22Rv1 (cell line): Measurements from ENCODE around the gene LCA5L.

ENCODE experiments used
- H3K27ac ChIP-seq: fragments of 450-650 bp; 2 replicates; pipeline ENCODE4 v1.5.1; 2017
- ZFX ChIP-seq: fragments of 450-650 bp; IDR thresholded peaks from 2 replicates; pipeline ENCODE4 v1.6.1; 2017; ENCODE audit warnings: antibody characterized with exemption, borderline replicate concordance
- TF ChIP-seq, protein P1 (sequence below): fragments of 450-650 bp; IDR thresholded peaks from 2 replicates; pipeline ENCODE4 v1.5.1; 2017; ENCODE audit warnings: mild to moderate bottlenecking

LCA5L gene

DNA sequence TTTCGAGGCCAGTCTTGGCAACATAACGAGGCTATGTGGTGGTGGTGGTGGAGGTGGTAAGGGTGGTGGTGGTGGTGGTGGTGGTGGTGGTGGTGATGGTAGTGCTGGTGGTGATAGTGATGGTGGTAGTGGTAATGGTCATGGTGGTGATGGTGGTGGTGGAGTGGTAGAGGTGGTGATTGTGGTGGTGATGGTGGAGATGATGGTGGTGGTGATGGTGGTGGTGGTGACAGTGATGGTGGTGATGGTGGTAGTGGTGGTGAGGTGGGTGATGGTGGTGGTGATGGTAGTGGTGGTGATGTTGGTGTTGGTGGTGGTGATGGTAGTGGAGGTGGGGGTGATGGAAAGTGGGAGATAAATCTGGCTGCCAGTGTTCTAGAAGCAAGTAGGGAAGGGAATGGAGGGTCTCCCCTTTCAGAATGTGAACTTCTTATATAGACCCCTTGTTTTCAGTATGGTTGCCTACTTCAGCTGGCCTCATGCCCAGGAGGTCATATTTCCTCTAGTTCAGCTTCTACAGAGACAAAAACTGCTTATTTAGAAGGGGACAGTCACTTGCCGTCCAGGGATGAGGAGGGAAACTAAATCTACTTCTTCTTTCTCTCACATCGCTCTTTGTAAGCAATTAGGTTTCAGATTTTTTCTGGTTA is 33.7 kb upstream of the LCA5L start:
- H3K27ac ChIP-seq, result no peak overlapping the region
- TF ChIP-seq, protein P1, sequence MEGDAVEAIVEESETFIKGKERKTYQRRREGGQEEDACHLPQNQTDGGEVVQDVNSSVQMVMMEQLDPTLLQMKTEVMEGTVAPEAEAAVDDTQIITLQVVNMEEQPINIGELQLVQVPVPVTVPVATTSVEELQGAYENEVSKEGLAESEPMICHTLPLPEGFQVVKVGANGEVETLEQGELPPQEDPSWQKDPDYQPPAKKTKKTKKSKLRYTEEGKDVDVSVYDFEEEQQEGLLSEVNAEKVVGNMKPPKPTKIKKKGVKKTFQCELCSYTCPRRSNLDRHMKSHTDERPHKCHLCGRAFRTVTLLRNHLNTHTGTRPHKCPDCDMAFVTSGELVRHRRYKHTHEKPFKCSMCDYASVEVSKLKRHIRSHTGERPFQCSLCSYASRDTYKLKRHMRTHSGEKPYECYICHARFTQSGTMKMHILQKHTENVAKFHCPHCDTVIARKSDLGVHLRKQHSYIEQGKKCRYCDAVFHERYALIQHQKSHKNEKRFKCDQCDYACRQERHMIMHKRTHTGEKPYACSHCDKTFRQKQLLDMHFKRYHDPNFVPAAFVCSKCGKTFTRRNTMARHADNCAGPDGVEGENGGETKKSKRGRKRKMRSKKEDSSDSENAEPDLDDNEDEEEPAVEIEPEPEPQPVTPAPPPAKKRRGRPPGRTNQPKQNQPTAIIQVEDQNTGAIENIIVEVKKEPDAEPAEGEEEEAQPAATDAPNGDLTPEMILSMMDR, result no peak
- no peak for TF ChIP-seq ZFX

GRCh38 chr21:39474611-39475010 is 29.0 kb upstream of the LCA5L start:
- no peak for TF ChIP-seq ZFX
- TF ChIP-seq, protein P1, result no peak
- no peak overlapping the region for H3K27ac ChIP-seq

- TF ChIP-seq, protein P1, result no peak
- no peak for TF ChIP-seq ZFX
- no peak overlapping the region for H3K27ac ChIP-seq
Measured at GRCh38 chr21:39472786-39473185, 27.2 kb upstream of the LCA5L start.

GRCh38 chr21:39471598-39471997 is 26.0 kb upstream of the LCA5L start:
- TF ChIP-seq, protein P1, result no peak
- no peak for TF ChIP-seq ZFX
- H3K27ac ChIP-seq, result no peak overlapping the region

DNA sequence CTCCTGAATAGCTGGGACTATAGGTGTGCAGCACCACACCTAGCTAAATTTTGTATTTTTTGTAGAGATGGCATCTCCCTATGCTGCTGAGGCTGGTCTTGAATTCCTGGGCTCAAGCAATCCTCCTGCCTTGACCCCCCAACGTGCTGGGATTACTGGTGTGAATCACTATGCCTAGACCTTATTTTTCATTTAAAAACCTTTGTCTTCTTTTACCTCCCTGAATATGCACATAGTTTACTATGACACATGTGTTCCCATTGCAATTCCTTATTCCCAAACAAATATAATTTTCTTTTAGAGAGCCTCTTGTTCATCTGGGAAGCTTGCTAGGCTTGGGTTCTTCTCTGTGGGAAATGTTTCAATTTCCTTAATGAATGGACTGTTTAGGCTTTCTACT is 23.0 kb upstream of the LCA5L start:
- H3K27ac ChIP-seq, result no peak overlapping the region
- TF ChIP-seq, protein P1, result no peak
- TF ChIP-seq ZFX, result no peak

- no peak for TF ChIP-seq ZFX
- TF ChIP-seq, protein P1, result no peak
- H3K27ac ChIP-seq, result no peak overlapping the region
Measured at GRCh38 chr21:39467746-39468145, 22.2 kb upstream of the LCA5L start.

DNA sequence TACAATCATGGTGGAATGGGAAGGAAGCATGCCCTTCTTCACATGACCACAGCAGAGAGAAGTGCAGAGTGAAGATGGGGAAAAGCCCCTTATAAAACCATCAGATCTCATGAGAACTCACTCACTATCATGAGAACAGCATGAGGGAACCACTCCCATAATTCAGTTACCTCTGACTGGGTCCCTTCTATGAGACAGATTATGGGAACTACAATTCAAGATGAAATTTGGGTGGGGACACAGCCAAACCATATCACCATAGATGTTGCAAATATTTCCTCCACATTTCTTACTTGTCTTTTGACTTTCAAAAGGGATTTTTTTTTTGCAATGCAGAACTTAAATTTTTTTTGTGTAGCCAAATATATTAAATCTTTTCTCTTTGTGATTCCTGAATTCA is 21.0 kb upstream of the LCA5L start:
- H3K27ac ChIP-seq, result no peak overlapping the region
- TF ChIP-seq, protein P1, result no peak
- no peak for TF ChIP-seq ZFX
